H1 (cell line): ENCODE measurements around the gene PLAC1. TPM values are rescaled to one million over a fixed set of nuclear protein-coding genes. Genes with fewer than 3 reads are reported as not detected.

Experiments used
- BRCA1 ChIP-seq: IDR thresholded peaks from 2 replicates; pipeline ENCODE4 v1.6.1; 2012; ENCODE audit warnings: low read depth, low read length, improper control_type of control experiment
- CTCF ChIP-seq, 3 experiments: IDR thresholded peaks; 1 replicate in 2 of 3; 2 replicates in 1 of 3; pipeline versions ENCODE4 v1.5.1 to v1.6.1; 2011; ENCODE audit warnings: low read length in 3 of 3, mild to moderate bottlenecking in 3 of 3, inconsistent platforms in 2 of 3, low read depth in 1 of 3, moderate library complexity in 1 of 3; ENCODE audit not compliant: insufficient read depth in 1 of 3; ENCODE audit errors: control extremely low read depth in 1 of 3
- EP300 ChIP-seq, 2 experiments: IDR thresholded peaks; 1 replicate in 1 of 2; 2 replicates in 1 of 2; pipeline ENCODE4 v1.6.1; 2011 to 2012; ENCODE audit warnings: low read depth in 2 of 2, low read length in 2 of 2, mild to moderate bottlenecking in 2 of 2, borderline replicate concordance in 1 of 2, inconsistent platforms in 1 of 2, moderate library complexity in 1 of 2
- RBBP5 ChIP-seq: IDR thresholded peaks from 2 replicates; pipeline ENCODE4 v1.7.1; 2012; ENCODE audit warnings: low read depth, mild to moderate bottlenecking, inconsistent platforms, low read length, moderate library complexity, borderline replicate concordance
- SAP30 ChIP-seq: fragments of 300-600 bp; sonication (generic); IDR thresholded peaks from 2 replicates; pipeline ENCODE4 v1.7.1; 2012; ENCODE audit warnings: low read length, moderate library complexity, mild to moderate bottlenecking, inconsistent platforms; ENCODE audit not compliant: insufficient read depth, insufficient replicate concordance
- USF2 ChIP-seq: IDR thresholded peaks from 2 replicates; pipeline ENCODE4 v1.6.1; 2011; ENCODE audit warnings: low read length, improper control_type of control experiment
- polyA plus RNA-seq, 7 experiments: library from polyadenylated mRNA; depleted of rRNA in 3 of 7; stranded (reverse) in 5 of 7; unstranded in 2 of 7; fragments of >200 nt in 5 of 7; fragments of 200-250 nt in 2 of 7; gene quantifications; 1 replicate in 5 of 7; 2 replicates in 1 of 7; 4 replicates in 1 of 7; pipeline versions ENCODE4 v1.2.1 to v1.2.3, GENCODE V29; 2011 to 2013; ENCODE audit warnings: missing spikeins in 2 of 7, mixed read lengths in 2 of 7
- total RNA-seq: library from RNA; stranded (reverse); fragmentation: NEBNext Ultra II Directional; extraction: Animal tissue kit (Norgen Biotek cat#: 25700); gene quantifications from 2 replicates; pipeline ENCODE4 v1.2.1, GENCODE V29; 2021

PLAC1 gene
- total and polyA plus RNA-seq, 2 of the 8 experiments (the other 6 are each of a cell fraction or from before 2014, with no cell fraction given), result 1.8 TPM; not detected in 1

- TF ChIP-seq CTCF (IDR thresholded peaks at IDR 0.05; ENCODE audit: control extremely low read depth in 1 of 3, insufficient read depth in 1 of 3, low read depth in 1 of 3, low read length in 3 of 3) (no peak), BRCA1 (no peak), EP300 (IDR thresholded peaks at IDR 0.05; ENCODE audit: borderline replicate concordance in 1 of 2, low read depth in 2 of 2, low read length in 2 of 2) (no peak), USF2 (no peak), SAP30 (no peak), RBBP5 (no peak)
Measured at GRCh38 chrX:134683351-134684005, 25.2 kb upstream of the PLAC1 start (continued).
